ENCODE measurements around the gene PRADC1.
"Not testable (repeated sequence)": the region's sequence is repeated elsewhere in the genome, so short reads cannot be mapped to it uniquely, and the experiment has no call there.

PRADC1 gene

GRCh38 chr2:73233154-73233931, at the start of gene PRADC1:
TSS of gene PRADC1 (minus strand) at chr2:73233239. CDS start at chr2:73233160, 79 bp downstream.
- peak; percentile 97 to 99 for DNase-seq

GRCh38 chr2:73281244-73281643, 48.2 kb upstream of the PRADC1 start:
- DNase-seq, result no peak

- no peak for DNase-seq
Measured at GRCh38 chr2:73279852-73280251, 46.8 kb upstream of the PRADC1 start.

- no peak for DNase-seq
Measured at GRCh38 chr2:73272270-73272669, 39.2 kb upstream of the PRADC1 start.

- no peak for DNase-seq
Measured at GRCh38 chr2:73269686-73270465, 36.8 kb upstream of the PRADC1 start.

- DNase-seq, result peak; percentile 58 to 81
Measured at GRCh38 chr2:73268830-73269685, 36.0 kb upstream of the PRADC1 start.

GRCh38 chr2:73268366-73268829, 35.4 kb upstream of the PRADC1 start:
- DNase-seq, result no peak

- no peak for DNase-seq
Measured at GRCh38 chr2:73267008-73267407, 34.0 kb upstream of the PRADC1 start.

GRCh38 chr2:73266061-73266901, 33.2 kb upstream of the PRADC1 start:
- no peak for DNase-seq

- no peak for DNase-seq
Measured at GRCh38 chr2:73265298-73266060, 32.4 kb upstream of the PRADC1 start.

- no peak for DNase-seq
Measured at GRCh38 chr2:73264783-73265182, 31.7 kb upstream of the PRADC1 start.

GRCh38 chr2:73264332-73264606, 31.2 kb upstream of the PRADC1 start:
- DNase-seq, result no peak

- DNase-seq, result no peak
Measured at GRCh38 chr2:73263540-73264331, 30.7 kb upstream of the PRADC1 start.

GRCh38 chr2:73262691-73263429, 29.8 kb upstream of the PRADC1 start:
- DNase-seq, result not testable (repeated sequence)

- no peak for DNase-seq
Measured at GRCh38 chr2:73262108-73262651, 29.1 kb upstream of the PRADC1 start.

GRCh38 chr2:73260338-73260984, 27.4 kb upstream of the PRADC1 start:
- DNase-seq, result peak; percentile 18 to 58

- no peak for DNase-seq
Measured at GRCh38 chr2:73259704-73260337, 26.8 kb upstream of the PRADC1 start.

- no peak for DNase-seq
Measured at GRCh38 chr2:73259276-73259675, 26.2 kb upstream of the PRADC1 start.

GRCh38 chr2:73258913-73259215, 25.8 kb upstream of the PRADC1 start:
- no peak for DNase-seq

Measured in NCI-H524 (cell line).